Mucosa of stomach (tissue), 1 donor: ENCODE measurements around the gene HMGCS2.

Source experiments
- H3K27me3 ChIP-seq: one replicate; pipeline ENCODE4 v1.7.0; 2013; ENCODE audit warnings: mild to moderate bottlenecking, low read length; ENCODE audit not compliant: control insufficient read depth, insufficient read depth
- H3K36me3 ChIP-seq: one replicate; pipeline ENCODE4 v1.7.0; 2013; ENCODE audit warnings: low read length; ENCODE audit not compliant: control insufficient read depth, insufficient read depth
- H3K4me1 ChIP-seq: one replicate; pipeline ENCODE4 v1.7.0; 2013; ENCODE audit warnings: mild to moderate bottlenecking, low read length; ENCODE audit not compliant: control insufficient read depth, insufficient read depth
- H3K4me3 ChIP-seq: one replicate; pipeline ENCODE4 v1.7.0; 2013; ENCODE audit warnings: low read length
- H3K9ac ChIP-seq: one replicate; pipeline ENCODE4 v1.7.0; 2013; ENCODE audit warnings: mild to moderate bottlenecking, low read length, moderate library complexity
- H3K9me3 ChIP-seq: one replicate; pipeline ENCODE4 v1.7.0; 2013; ENCODE audit warnings: mild to moderate bottlenecking, low read length, moderate library complexity; ENCODE audit not compliant: control insufficient read depth
- donor health status: Pancreatic carcinoma.

The HMGCS2 gene

GRCh38 chr1:119805247-119805646 is 36.5 kb upstream of the HMGCS2 start:
- no peaks in the 10 kb centered on the region for H3K9me3 ChIP-seq
- H3K4me1 ChIP-seq: peaks cover 9% of the 10 kb centered on the region
- H3K4me3 ChIP-seq: no peak overlapping the region
- H3K9ac ChIP-seq: no peak overlapping the region
- no peaks in the 10 kb centered on the region for H3K36me3 ChIP-seq
- H3K27me3 ChIP-seq: no peaks in the 10 kb centered on the region

- Histone ChIP-seq H3K27me3 (no peaks in the 10 kb centered on the region), H3K9me3 (no peaks in the 10 kb centered on the region), H3K36me3 (no peaks in the 10 kb centered on the region), H3K4me1 (peaks cover 14% of the 10 kb centered on the region), H3K9ac (no peak overlapping the region), H3K4me3 (no peak overlapping the region)
Measured at GRCh38 chr1:119799599-119800177, 31.0 kb upstream of the HMGCS2 start.

- Histone ChIP-seq H3K36me3 (no peaks in the 10 kb centered on the region), H3K4me1 (peaks cover 21% of the 10 kb centered on the region), H3K4me3 (no peak overlapping the region), H3K9ac (no peak overlapping the region), H3K27me3 (no peaks in the 10 kb centered on the region), H3K9me3 (no peaks in the 10 kb centered on the region)
Measured at GRCh38 chr1:119799003-119799402, 30.3 kb upstream of the HMGCS2 start.

GRCh38 chr1:119797606-119798005 is 28.9 kb upstream of the HMGCS2 start:
- no peaks in the 10 kb centered on the region for H3K9me3 ChIP-seq
- H3K27me3 ChIP-seq: no peaks in the 10 kb centered on the region
- no peak overlapping the region for H3K9ac ChIP-seq
- H3K4me3 ChIP-seq: no peak overlapping the region
- H3K4me1 ChIP-seq: peaks cover 26% of the 10 kb centered on the region
- no peaks in the 10 kb centered on the region for H3K36me3 ChIP-seq

GRCh38 chr1:119797162-119797561 is 28.5 kb upstream of the HMGCS2 start:
- H3K36me3 ChIP-seq: no peaks in the 10 kb centered on the region
- peaks cover 26% of the 10 kb centered on the region for H3K4me1 ChIP-seq
- no peak overlapping the region for H3K9ac ChIP-seq
- no peaks in the 10 kb centered on the region for H3K9me3 ChIP-seq
- H3K27me3 ChIP-seq: no peaks in the 10 kb centered on the region
- no peak overlapping the region for H3K4me3 ChIP-seq

DNA sequence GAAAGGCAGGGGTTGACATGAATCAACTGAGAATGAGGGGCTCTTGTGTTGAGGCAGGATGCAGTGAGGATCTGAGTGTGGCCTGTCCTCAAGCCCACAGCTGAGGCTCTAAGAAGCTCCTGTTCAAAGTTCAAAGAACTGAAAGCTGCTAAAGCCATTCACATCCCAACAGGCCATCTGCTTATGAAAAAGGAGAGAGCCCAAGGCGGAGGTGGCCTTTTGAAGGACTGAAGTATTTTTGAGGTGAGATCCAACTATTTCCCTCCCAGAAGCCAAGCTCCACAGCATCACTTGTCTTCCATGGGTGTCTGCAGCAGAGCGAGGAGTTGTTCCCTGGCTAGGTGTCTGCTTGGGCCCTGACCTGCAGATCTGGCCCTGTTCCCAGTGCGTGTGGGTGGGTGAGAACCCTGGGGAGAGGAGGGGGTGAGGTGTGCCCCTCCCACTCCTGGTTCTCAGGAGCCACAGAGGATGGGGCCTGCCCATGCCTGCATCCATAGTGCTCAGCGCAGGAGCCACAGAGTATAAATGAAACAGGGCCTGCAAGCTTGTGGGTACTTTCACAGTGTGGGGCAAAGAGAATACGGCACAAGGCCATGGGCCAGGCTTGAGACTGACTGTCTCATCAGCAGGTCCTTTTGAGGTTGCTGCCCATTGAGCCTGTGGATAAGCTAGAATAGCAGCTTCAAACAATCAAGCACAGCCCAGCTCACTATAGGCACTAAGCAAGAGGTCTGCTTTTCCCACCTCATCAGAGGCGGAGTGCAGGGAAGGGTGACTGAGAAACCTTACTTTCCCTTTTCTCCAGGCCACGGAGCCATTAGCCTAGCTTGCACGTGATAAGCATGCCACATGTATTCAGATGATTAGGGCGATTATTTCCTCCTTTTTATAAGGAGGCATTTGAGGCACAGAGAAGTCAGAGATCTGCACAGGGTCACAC is 26.8 kb upstream of the HMGCS2 start:
- H3K27me3 ChIP-seq: no peaks in the 10 kb centered on the region
- no peaks in the 10 kb centered on the region for H3K9me3 ChIP-seq
- H3K9ac ChIP-seq: no peak overlapping the region
- H3K4me1 ChIP-seq: peaks cover 33% of the 10 kb centered on the region
- no peaks in the 10 kb centered on the region for H3K36me3 ChIP-seq
- H3K4me3 ChIP-seq: no peak overlapping the region

GRCh38 chr1:119794876-119795240 is 26.2 kb upstream of the HMGCS2 start:
- no peaks in the 10 kb centered on the region for H3K36me3 ChIP-seq
- H3K4me1 ChIP-seq: peaks cover 40% of the 10 kb centered on the region
- no peak overlapping the region for H3K4me3 ChIP-seq
- no peak overlapping the region for H3K9ac ChIP-seq
- H3K27me3 ChIP-seq: no peaks in the 10 kb centered on the region
- no peaks in the 10 kb centered on the region for H3K9me3 ChIP-seq

- Histone ChIP-seq H3K9me3 (no peaks in the 10 kb centered on the region), H3K4me3 (no peak overlapping the region), H3K36me3 (no peaks in the 10 kb centered on the region), H3K9ac (no peak overlapping the region), H3K4me1 (peaks cover 40% of the 10 kb centered on the region), H3K27me3 (no peaks in the 10 kb centered on the region)
Measured at GRCh38 chr1:119794230-119794875, 25.6 kb upstream of the HMGCS2 start.

DNA sequence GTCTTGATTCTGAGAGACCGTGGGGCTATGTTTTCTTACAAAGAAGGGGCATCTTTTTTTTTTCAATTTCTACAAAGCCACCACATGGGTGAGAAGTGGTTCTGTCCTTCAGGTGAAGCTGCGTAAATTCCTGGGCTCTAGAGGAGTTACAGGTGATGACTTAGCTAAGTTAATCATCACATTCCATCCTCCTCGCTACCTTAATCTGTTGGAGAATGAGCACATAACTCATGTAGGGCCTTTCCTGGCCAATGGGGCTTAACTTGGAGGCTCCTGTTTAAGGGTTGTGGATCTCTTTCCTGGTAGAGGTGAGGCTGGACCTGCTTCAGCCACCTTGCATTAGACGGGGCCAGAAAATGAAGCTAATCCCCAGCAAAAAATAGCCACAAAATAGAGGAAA is 22.7 kb upstream of the HMGCS2 start:
- no peaks in the 10 kb centered on the region for H3K9me3 ChIP-seq
- H3K9ac ChIP-seq: no peak overlapping the region
- peaks cover 47% of the 10 kb centered on the region for H3K4me1 ChIP-seq
- no peak overlapping the region for H3K4me3 ChIP-seq
- H3K36me3 ChIP-seq: no peaks in the 10 kb centered on the region
- no peaks in the 10 kb centered on the region for H3K27me3 ChIP-seq

DNA sequence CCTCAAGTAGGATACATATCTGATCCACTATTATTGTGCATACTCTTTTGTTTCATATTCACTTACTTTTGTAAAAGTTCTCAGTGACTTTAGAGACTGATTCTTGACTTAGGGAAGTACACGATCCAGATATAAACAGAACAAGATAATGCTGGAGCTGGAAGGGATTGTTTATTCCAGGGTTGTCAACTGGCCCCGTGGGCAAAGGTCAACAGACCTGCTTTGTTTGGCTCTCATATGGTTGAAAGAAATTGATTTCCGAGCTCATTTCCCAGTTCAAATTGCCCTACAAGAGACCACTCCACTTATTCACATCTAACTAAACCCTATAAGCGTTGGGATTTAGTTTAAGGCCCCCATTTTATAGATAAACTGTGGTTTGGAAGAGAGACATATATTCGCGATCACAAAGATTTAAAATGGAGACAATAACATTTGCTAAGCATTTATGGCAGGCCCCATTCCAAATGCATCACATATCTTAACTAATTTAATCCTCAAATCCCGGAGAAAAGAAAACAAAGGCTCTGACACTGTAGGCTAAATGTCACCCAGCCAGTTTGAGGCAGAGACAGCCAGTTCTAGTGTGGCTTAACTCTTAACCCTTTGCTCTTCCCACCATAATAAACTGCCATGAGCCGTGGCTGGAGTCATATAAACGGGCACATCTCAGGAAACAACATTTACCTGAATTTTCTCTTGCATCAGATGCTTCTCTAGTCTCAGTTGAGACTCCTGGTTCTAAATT is 21.9 kb upstream of the HMGCS2 start:
- no peaks in the 10 kb centered on the region for H3K36me3 ChIP-seq

DNA sequence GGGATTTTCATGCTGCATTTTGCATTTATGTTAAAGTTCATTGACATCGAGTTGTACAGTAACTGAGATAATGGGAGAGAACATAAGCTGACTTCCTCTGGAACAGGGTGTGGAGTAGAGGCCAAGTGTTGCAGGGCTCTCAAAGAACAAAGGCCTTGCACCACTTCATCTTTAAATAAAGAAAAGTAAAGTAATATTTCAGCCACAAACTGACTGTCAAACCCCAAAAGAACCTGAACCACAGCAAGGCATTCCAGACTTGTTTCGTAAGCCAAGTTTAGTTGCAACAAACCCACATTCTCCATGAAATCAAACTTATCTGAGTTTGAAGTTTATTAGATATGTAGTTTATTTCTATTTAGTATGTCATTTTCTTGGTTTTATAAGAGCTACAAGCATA is 19.1 kb upstream of the HMGCS2 start:
- no peaks in the 10 kb centered on the region for H3K27me3 ChIP-seq
- H3K9ac ChIP-seq: no peak overlapping the region
- no peak overlapping the region for H3K4me3 ChIP-seq
- H3K36me3 ChIP-seq: no peaks in the 10 kb centered on the region
- no peaks in the 10 kb centered on the region for H3K9me3 ChIP-seq
- peaks cover 45% of the 10 kb centered on the region for H3K4me1 ChIP-seq

More for the DNA sequence above, 21.9 kb upstream of the HMGCS2 start:
- H3K9me3 ChIP-seq: no peaks in the 10 kb centered on the region
- H3K9ac ChIP-seq: no peak overlapping the region
- H3K4me1 ChIP-seq: peaks cover 48% of the 10 kb centered on the region
- no peak overlapping the region for H3K4me3 ChIP-seq
- H3K27me3 ChIP-seq: no peaks in the 10 kb centered on the region
